HG03354 (cell line): ENCODE measurements around the gene GPR162.

Source experiments
- ATAC-seq: cut with Tn5 transposase; IDR thresholded peaks from one replicate; pipeline ENCODE4 v1.9.1; 2021; ENCODE audit warnings: mild to moderate bottlenecking; ENCODE audit not compliant: unreplicated experiment, poor library complexity, severe bottlenecking

The GPR162 gene

GRCh38 chr12:6831450-6831995, 9.9 kb downstream of the GPR162 start:
- no peak for ATAC-seq

GRCh38 chr12:6832125-6832524, 10.5 kb downstream of the GPR162 start:
- ATAC-seq: no peak

GRCh38 chr12:6833189-6833890, 11.7 kb downstream of the GPR162 start:
- no peak for ATAC-seq

GRCh38 chr12:6834254-6834653, 12.6 kb downstream of the GPR162 start:
- no peak for ATAC-seq

GRCh38 chr12:6834873-6835272, 13.3 kb downstream of the GPR162 start:
- no peak for ATAC-seq

GRCh38 chr12:6836851-6837250, 15.2 kb downstream of the GPR162 start:
- no peak for ATAC-seq

- no peak for ATAC-seq
Observed at GRCh38 chr12:6837370-6838060, 15.9 kb downstream of the GPR162 start.

- no peak for ATAC-seq
Observed at GRCh38 chr12:6838854-6839253, 17.2 kb downstream of the GPR162 start.

GRCh38 chr12:6839482-6840201, 18.0 kb downstream of the GPR162 start:
- peak; percentile 89 for ATAC-seq

- no peak for ATAC-seq
Observed at GRCh38 chr12:6840330-6840729, 18.7 kb downstream of the GPR162 start.

GRCh38 chr12:6840761-6841515, 19.3 kb downstream of the GPR162 start, which contains the start of gene GNB3:
GNB3 (plus strand) TSS chr12:6840925; CDS start chr12:6841288, 363 bp downstream.
- no peak for ATAC-seq

GRCh38 chr12:6842075-6842474, 20.5 kb downstream of the GPR162 start:
- ATAC-seq: no peak

- ATAC-seq: no peak
Observed at GRCh38 chr12:6843118-6843902, 21.7 kb downstream of the GPR162 start.

- ATAC-seq: no peak
Observed at GRCh38 chr12:6845395-6845794, 23.8 kb downstream of the GPR162 start.

- no peak for ATAC-seq
Observed at GRCh38 chr12:6846316-6846869, 24.8 kb downstream of the GPR162 start.

GRCh38 chr12:6847676-6848075, 26.1 kb downstream of the GPR162 start:
- no peak for ATAC-seq

GRCh38 chr12:6849427-6849826, 27.8 kb downstream of the GPR162 start:
- ATAC-seq: no peak

GRCh38 chr12:6849976-6850560, 28.4 kb downstream of the GPR162 start:
- ATAC-seq: no peak
